CD4-positive, alpha-beta T cell treated with Interleukin-6 at 100 ng/mL for 8 hours (primary cell): Measurements from ENCODE around the gene PSMD1.

Source experiments
- DNase-seq: peaks from one replicate; pipeline ENCODE4 v3.0.0-alpha.2; 2020; ENCODE audit warnings: mixed read lengths, low spot score

Gene PSMD1

DNA sequence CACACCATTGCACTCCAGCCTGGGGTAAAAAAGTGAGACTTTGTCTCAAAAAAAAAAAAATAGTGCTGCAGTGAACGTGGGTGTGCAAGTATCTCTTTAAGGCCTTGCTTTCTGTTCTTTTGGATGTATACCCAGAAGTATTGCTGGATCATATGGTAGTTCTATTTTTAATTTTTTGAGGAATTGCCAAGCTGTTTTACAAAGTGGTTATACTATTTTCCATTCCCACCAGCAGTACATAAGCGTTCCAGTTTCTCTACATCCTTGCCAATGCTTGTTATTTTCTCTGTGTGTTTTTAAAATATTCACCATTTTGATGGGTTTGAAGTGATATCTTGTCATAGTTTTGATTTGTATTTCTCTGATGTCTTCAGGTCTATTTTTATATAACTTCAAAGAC is 154.8 kb downstream of the PSMD1 start:
- DNase-seq = no peak

DNA sequence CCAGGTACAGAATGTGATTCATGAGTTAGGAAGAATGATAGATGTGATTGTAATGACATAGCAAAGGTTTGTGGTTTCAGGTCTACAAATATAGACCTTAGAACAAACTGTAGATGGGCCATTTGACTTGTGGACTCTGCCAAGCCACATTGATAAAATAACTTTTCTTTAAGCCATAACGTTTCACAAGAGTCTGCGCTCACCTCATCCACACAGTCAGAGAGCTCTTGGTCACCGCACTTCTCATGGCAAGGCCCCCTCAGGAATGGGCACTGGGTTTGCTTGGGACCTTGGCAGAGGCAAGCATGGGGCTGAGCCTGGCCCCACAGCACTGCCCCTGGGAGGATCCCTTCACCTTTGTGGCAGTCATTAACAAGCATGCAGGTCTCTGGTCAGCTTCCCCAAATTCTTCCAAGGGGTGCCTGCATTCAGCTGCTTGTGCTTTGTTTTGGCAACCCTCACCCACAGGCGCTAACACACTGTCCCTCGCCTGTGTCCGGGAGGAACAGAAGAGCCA is 155.7 kb downstream of the PSMD1 start:
- DNase-seq = no peak

DNA sequence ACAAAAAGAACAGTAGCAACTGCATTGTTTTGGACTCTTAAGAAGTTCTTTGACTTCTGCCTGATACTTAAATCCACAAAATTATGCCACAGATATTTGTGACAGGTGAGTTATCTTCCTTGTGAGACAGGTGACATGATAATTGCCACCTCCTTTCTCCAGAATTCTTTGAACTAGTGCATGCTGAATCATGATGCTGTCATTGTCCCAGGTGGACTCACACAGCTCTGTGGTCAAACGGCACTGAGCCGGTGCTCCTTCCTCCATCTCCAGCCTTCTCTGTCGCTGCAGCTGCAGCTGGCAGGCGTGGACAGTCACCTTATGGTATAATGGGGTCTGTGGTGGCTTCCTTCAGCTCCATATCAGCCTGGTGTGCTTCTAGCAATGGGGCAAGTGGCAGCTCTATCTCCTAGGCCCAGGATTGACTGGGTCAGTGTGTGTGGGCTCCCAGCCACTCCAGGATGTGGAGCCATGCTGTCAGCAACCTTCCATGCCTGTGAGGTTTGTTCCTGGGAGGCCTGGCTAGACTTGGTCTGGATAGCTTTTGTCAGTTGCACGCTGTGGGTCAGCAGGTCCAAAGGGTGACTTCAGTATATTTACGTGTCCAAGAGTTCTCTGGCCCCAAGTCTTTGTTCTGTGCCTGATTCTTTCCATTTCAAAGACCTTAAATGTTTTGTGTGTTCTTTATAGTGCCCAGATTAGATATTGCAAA is 157.4 kb downstream of the PSMD1 start:
- no peak for DNase-seq

DNA sequence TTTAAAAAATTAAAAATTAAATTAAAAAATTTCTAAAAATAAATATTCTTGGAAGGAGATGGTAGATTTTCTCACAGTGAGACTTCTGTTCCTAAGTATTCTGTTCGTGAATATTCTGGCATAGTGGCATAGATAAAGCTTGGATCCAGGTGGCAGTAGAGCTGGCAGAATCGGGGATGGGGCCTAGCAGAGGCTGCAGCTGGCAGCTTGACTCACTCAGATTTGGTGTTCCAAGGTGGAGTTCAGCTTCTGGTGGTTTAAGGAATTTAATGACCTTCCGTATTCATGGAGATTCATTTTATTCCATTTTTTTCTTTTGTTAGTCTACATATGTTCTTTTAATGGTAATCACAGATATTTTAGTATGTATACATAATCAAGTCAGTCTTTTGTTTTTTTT is 161.7 kb downstream of the PSMD1 start:
- no peak for DNase-seq

DNA sequence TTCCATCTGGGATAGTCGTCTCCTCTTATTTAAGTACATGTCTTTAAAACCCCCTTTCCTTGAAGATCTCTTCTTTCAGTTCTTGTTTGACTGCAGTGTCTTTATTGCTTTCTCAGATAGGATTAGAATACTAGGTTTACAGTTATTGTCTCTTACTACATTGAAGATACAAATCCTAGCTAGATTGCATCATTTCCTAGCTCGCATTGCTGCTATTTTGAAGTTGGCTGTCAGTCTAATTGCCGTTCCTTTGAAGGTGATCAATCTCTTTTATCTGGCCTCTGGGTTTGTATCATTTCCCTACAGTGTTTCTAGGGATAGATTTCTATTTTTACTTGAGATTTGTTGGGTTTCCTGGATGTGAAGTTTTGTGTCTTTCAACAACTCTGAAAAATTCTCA is 162.6 kb downstream of the PSMD1 start:
- no peak for DNase-seq

DNA sequence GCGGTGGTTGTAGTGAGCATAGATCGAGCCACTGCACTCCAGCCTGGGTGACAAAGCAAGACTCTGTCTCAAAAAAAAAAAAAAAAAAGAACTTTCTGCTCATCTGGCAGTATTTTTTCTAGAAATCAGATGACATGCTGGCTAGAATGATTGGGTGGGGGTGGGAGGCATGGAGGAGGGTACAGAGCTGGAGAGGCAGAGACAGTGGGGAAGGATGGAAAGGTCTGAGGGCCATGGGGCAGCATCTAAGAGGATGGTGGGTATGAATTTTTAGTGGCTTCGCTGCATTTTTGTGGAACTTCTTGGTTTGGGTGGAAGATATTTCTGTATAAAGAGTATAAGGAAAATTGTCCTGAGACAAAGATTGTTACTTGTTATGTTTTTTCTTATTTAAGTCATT is 165.1 kb downstream of the PSMD1 start:
- DNase-seq = no peak
